Stimulated activated naive CD8-positive, alpha-beta T cell treated with anti-CD3 and anti-CD28 coated beads, Interleukin-15, amount 100 ng/mL, for 72 hours (primary cell): ENCODE results near the gene MED10.

Experiments
- ATAC-seq: fragments of 150-1000 bp; cut with Tn5 transposase; 2 replicates; pipeline ENCODE4 v1.10.0; 2021; ENCODE audit warnings: mild to moderate bottlenecking, moderate library complexity
- DNase-seq, 2 donors: peaks; one replicate each; pipeline ENCODE4 v3.0.0; 2021 to 2022
- H3K27ac Mint-ChIP-seq, 2 donors: one replicate each; pipeline ENCODE4 v1.8.0; 2022; ENCODE audit warnings: mild to moderate bottlenecking in 2 of 2, mixed read lengths in 2 of 2, moderate library complexity in 2 of 2
- H3K27me3 Mint-ChIP-seq: one replicate; pipeline ENCODE4 v1.8.0; 2022; ENCODE audit warnings: mixed read lengths
- H3K4me1 Mint-ChIP-seq: one replicate; pipeline ENCODE4 v1.8.0; 2022; ENCODE audit warnings: mild to moderate bottlenecking, mixed read lengths
- H3K4me3 Mint-ChIP-seq, 2 donors: one replicate each; pipeline ENCODE4 v1.8.0; 2022; ENCODE audit warnings: mild to moderate bottlenecking in 2 of 2, mixed read lengths in 2 of 2, moderate library complexity in 1 of 2
- H3K9me3 Mint-ChIP-seq, 2 donors: one replicate each; pipeline ENCODE4 v1.8.0; 2022; ENCODE audit warnings: mixed read lengths in 2 of 2

Gene MED10

GRCh38 chr5:6392561-6392960 lies 14.2 kb upstream of the MED10 start:
- Mint-ChIP-seq H3K4me1 (peaks cover 12% of the 10 kb centered on the region), H3K27me3 (peaks cover 21% of the 10 kb centered on the region), H3K9me3 (peaks cover 0 to 17% of the 10 kb centered on the region in 2 donors), H3K27ac (no peak overlapping the region), H3K4me3 (no peak overlapping the region)
- DNase-seq (no peak), ATAC-seq (no peak)

GRCh38 chr5:6391151-6391550 lies 12.8 kb upstream of the MED10 start:
- H3K9me3 Mint-ChIP-seq = peaks cover 0 to 17% of the 10 kb centered on the region in 2 donors
- peaks cover 21% of the 10 kb centered on the region for H3K27me3 Mint-ChIP-seq
- peaks cover 12% of the 10 kb centered on the region for H3K4me1 Mint-ChIP-seq

GRCh38 chr5:6389946-6390530 lies 11.7 kb upstream of the MED10 start:
- peaks cover 0 to 17% of the 10 kb centered on the region in 2 donors for H3K9me3 Mint-ChIP-seq
- H3K27me3 Mint-ChIP-seq = peaks cover 21% of the 10 kb centered on the region
- no peak for DNase-seq
- peaks cover 12% of the 10 kb centered on the region for H3K4me1 Mint-ChIP-seq
- no peak overlapping the region for H3K27ac Mint-ChIP-seq
- no peak overlapping the region for H3K4me3 Mint-ChIP-seq
- ATAC-seq = no peak

More at GRCh38 chr5:6391151-6391550, 12.8 kb upstream of the MED10 start:
- DNase-seq = no peak
- no peak overlapping the region for H3K4me3 Mint-ChIP-seq
- ATAC-seq = no peak
- no peak overlapping the region for H3K27ac Mint-ChIP-seq

- H3K9me3 Mint-ChIP-seq = peaks cover 0 to 17% of the 10 kb centered on the region in 2 donors
- peaks cover 21% of the 10 kb centered on the region for H3K27me3 Mint-ChIP-seq
- H3K4me1 Mint-ChIP-seq = peaks cover 12% of the 10 kb centered on the region
- H3K27ac Mint-ChIP-seq = no peak overlapping the region
- DNase-seq (no peak), ATAC-seq (no peak)
- H3K4me3 Mint-ChIP-seq = no peak overlapping the region
Measured at GRCh38 chr5:6389397-6389796, 11.1 kb upstream of the MED10 start.

- Mint-ChIP-seq H3K9me3 (peaks cover 0 to 13% of the 10 kb centered on the region in 2 donors), H3K27me3 (peaks cover 21% of the 10 kb centered on the region), H3K4me3 (no peak overlapping the region), H3K4me1 (no peaks in the 10 kb centered on the region), H3K27ac (no peak overlapping the region)
- DNase-seq (no peak), ATAC-seq (no peak)
Measured at GRCh38 chr5:6387970-6388369, 9.6 kb upstream of the MED10 start.

GRCh38 chr5:6386271-6386670 lies 7.9 kb upstream of the MED10 start:
- Mint-ChIP-seq H3K4me1 (no peaks in the 10 kb centered on the region), H3K9me3 (peaks cover 0 to 7% of the 10 kb centered on the region in 2 donors), H3K27ac (no peak overlapping the region), H3K4me3 (no peak overlapping the region), H3K27me3 (peaks cover 21% of the 10 kb centered on the region)
- DNase-seq = no peak
- no peak for ATAC-seq

- H3K4me3 Mint-ChIP-seq = no peak overlapping the region
- ATAC-seq (no peak), DNase-seq (no peak)
- no peaks in the 10 kb centered on the region for H3K9me3 Mint-ChIP-seq
- H3K27me3 Mint-ChIP-seq = peaks cover 7% of the 10 kb centered on the region
- H3K27ac Mint-ChIP-seq = no peak overlapping the region
- peaks cover 3% of the 10 kb centered on the region for H3K4me1 Mint-ChIP-seq
Measured at GRCh38 chr5:6384856-6385255, 6.5 kb upstream of the MED10 start.

GRCh38 chr5:6383376-6383775 lies 5.0 kb upstream of the MED10 start:
- Mint-ChIP-seq H3K27me3 (no peaks in the 10 kb centered on the region), H3K4me3 (no peak overlapping the region), H3K9me3 (no peaks in the 10 kb centered on the region), H3K27ac (no peak overlapping the region), H3K4me1 (peaks cover 15% of the 10 kb centered on the region)
- ATAC-seq = no peak
- DNase-seq = no peak

GRCh38 chr5:6379246-6379645 lies 899 bp upstream of the MED10 start:
- no peak for DNase-seq
- Mint-ChIP-seq H3K9me3 (no peaks in the 10 kb centered on the region), H3K27ac (peak overlapping the region; percentile 98), H3K27me3 (no peaks in the 10 kb centered on the region), H3K4me1 (peaks cover 46% of the 10 kb centered on the region), H3K4me3 (peak overlapping the region; percentile 99 to 100)
- no peak for ATAC-seq

GRCh38 chr5:6378766-6379103 lies 388 bp upstream of the MED10 start:
- peaks cover 47% of the 10 kb centered on the region for H3K4me1 Mint-ChIP-seq
- no peaks in the 10 kb centered on the region for H3K9me3 Mint-ChIP-seq
- DNase-seq = no peak
- peak; percentile 41 for ATAC-seq
- H3K4me3 Mint-ChIP-seq = peak overlapping the region; percentile 99 to 100
- H3K27ac Mint-ChIP-seq = peak overlapping the region; percentile 98
- no peaks in the 10 kb centered on the region for H3K27me3 Mint-ChIP-seq

GRCh38 chr5:6377582-6377904 lies 804 bp downstream of the MED10 start:
- Mint-ChIP-seq H3K4me3 (peak overlapping the region; percentile 99 to 100), H3K27me3 (no peaks in the 10 kb centered on the region), H3K4me1 (peaks cover 54% of the 10 kb centered on the region)

GRCh38 chr5:6376974-6377520 lies 1.3 kb downstream of the MED10 start:
- Mint-ChIP-seq H3K4me1 (peaks cover 54% of the 10 kb centered on the region), H3K27ac (peak overlapping the region; percentile 42 to 98), H3K9me3 (no peaks in the 10 kb centered on the region), H3K27me3 (no peaks in the 10 kb centered on the region), H3K4me3 (peak overlapping the region; percentile 99 to 100)
- no peak for DNase-seq
- ATAC-seq = no peak

More at GRCh38 chr5:6377582-6377904, 804 bp downstream of the MED10 start:
- no peak for DNase-seq
- Mint-ChIP-seq H3K27ac (peak overlapping the region; percentile 98), H3K9me3 (no peaks in the 10 kb centered on the region)
- ATAC-seq = no peak

- Mint-ChIP-seq H3K4me1 (peaks cover 38% of the 10 kb centered on the region), H3K9me3 (no peaks in the 10 kb centered on the region), H3K4me3 (no peak overlapping the region), H3K27ac (peak overlapping the region; percentile 31 to 34), H3K27me3 (no peaks in the 10 kb centered on the region)
- ATAC-seq (no peak), DNase-seq (no peak)
Measured at GRCh38 chr5:6373081-6373846, 5.1 kb downstream of the MED10 start.

GRCh38 chr5:6372251-6373080 lies 5.9 kb downstream of the MED10 start:
- Mint-ChIP-seq H3K27ac (peak overlapping the region in 1 of 2 donors; percentile 22), H3K4me3 (no peak overlapping the region), H3K4me1 (peaks cover 37% of the 10 kb centered on the region), H3K27me3 (no peaks in the 10 kb centered on the region), H3K9me3 (no peaks in the 10 kb centered on the region)
- DNase-seq = no peak
- ATAC-seq = no peak

- H3K9me3 Mint-ChIP-seq = no peaks in the 10 kb centered on the region
- peaks cover 25% of the 10 kb centered on the region for H3K4me1 Mint-ChIP-seq
- H3K4me3 Mint-ChIP-seq = no peak overlapping the region
- no peaks in the 10 kb centered on the region for H3K27me3 Mint-ChIP-seq
- peak overlapping the region in 1 of 2 donors; percentile 35 for H3K27ac Mint-ChIP-seq
- DNase-seq (no peak), ATAC-seq (no peak)
Measured at GRCh38 chr5:6371079-6371810, 7.1 kb downstream of the MED10 start.
